GM12891 (cell line): ENCODE measurements around the gene XCR1. TPM values are rescaled to one million over a fixed set of nuclear protein-coding genes. Genes with fewer than 3 reads are reported as not detected.
A peak's percentile ranks its signal among the peaks of the same experiment; 100 is the strongest.

ENCODE experiments used
- DNase-seq: peaks from one replicate; pipeline ENCODE4 v3.0.0; 2011; ENCODE audit warnings: low spot score; ENCODE audit not compliant: insufficient read length
- FAIRE-seq: peaks from 2 replicates; lab custom pipeline; 2011; peaks lifted over from hg19 to GRCh38; lab: Jason Lieb, UNC
- PAX5 ChIP-seq: IDR thresholded peaks from 2 replicates; pipeline ENCODE4 v1.6.1; 2011; ENCODE audit warnings: low read length, moderate library complexity, mild to moderate bottlenecking; ENCODE audit not compliant: insufficient read depth, severe bottlenecking
- POLR2A ChIP-seq: IDR thresholded peaks from 2 replicates; pipeline ENCODE4 v1.6.1; 2011; ENCODE audit warnings: low read depth, low read length, control low read depth
- POLR2AphosphoS5 ChIP-seq: IDR thresholded peaks from 2 replicates; pipeline ENCODE4 v1.6.1; 2011; ENCODE audit warnings: low read depth, low read length, control low read depth
- POU2F2 ChIP-seq: IDR thresholded peaks from 2 replicates; pipeline ENCODE4 v1.6.1; 2011; ENCODE audit warnings: low read depth, mild to moderate bottlenecking, control low read depth, low read length, moderate library complexity
- SPI1 ChIP-seq: IDR thresholded peaks from 2 replicates; pipeline ENCODE4 v1.6.1; 2011; ENCODE audit warnings: low read depth, low read length, control low read depth
- TAF1 ChIP-seq: IDR thresholded peaks from 2 replicates; pipeline ENCODE4 v1.6.1; 2011; ENCODE audit warnings: low read depth, low read length, control low read depth
- polyA plus RNA-seq: library from polyadenylated mRNA; unstranded; fragments of >200 nt; gene quantifications from one replicate; pipeline ENCODE4 v1.2.1, GENCODE V29; 2012; ENCODE audit warnings: low read depth, missing spikeins, inconsistent platforms; ENCODE audit not compliant: missing spikeins

Gene XCR1
- 0.10 TPM for polyA plus RNA-seq

GRCh38 chr3:46027021-46027705 lies at the start of gene XCR1:
XCR1 (minus strand) TSS chr3:46027483; CDS start chr3:46021947, 5,536 bp downstream.
- FAIRE-seq (no peak), DNase-seq (no peak)
- TF ChIP-seq POLR2AphosphoS5 (no peak), POU2F2 (no peak), TAF1 (no peak), PAX5 (no peak), POLR2A (no peak), SPI1 (no peak)

GRCh38 chr3:46076606-46077005 lies 49.3 kb upstream of the XCR1 start:
- FAIRE-seq, result peak; percentile 54

GRCh38 chr3:46075816-46076215 lies 48.5 kb upstream of the XCR1 start:
- FAIRE-seq, result no peak
- no peak for DNase-seq
- no peak for TF ChIP-seq PAX5
- no peak for TF ChIP-seq POLR2A
- TF ChIP-seq POU2F2, result no peak
- no peak for TF ChIP-seq TAF1
- TF ChIP-seq POLR2AphosphoS5, result no peak
- no peak for TF ChIP-seq SPI1

More at GRCh38 chr3:46076606-46077005, 49.3 kb upstream of the XCR1 start:
- TF ChIP-seq SPI1 (no peak), POLR2A (no peak), POLR2AphosphoS5 (no peak), TAF1 (no peak), PAX5 (no peak), POU2F2 (no peak)
- no peak for DNase-seq

GRCh38 chr3:46071222-46071858 lies 44.1 kb upstream of the XCR1 start:
- FAIRE-seq (no peak), DNase-seq (no peak)
- TF ChIP-seq SPI1, result no peak
- TF ChIP-seq TAF1, result no peak
- TF ChIP-seq POU2F2, result no peak

GRCh38 chr3:46070595-46071093 lies 43.4 kb upstream of the XCR1 start:
- no peak for TF ChIP-seq PAX5
- FAIRE-seq (no peak), DNase-seq (no peak)

GRCh38 chr3:46068501-46068900 lies 41.2 kb upstream of the XCR1 start:
- no peak for FAIRE-seq
- DNase-seq, result no peak
- TF ChIP-seq POLR2A (no peak), POU2F2 (no peak), SPI1 (no peak)

GRCh38 chr3:46067401-46067800 lies 40.1 kb upstream of the XCR1 start:
- DNase-seq (no peak), FAIRE-seq (peak; percentile 62)
- no peak for TF ChIP-seq POLR2A
- no peak for TF ChIP-seq SPI1
- TF ChIP-seq POLR2AphosphoS5, result no peak
- no peak for TF ChIP-seq POU2F2

- DNase-seq (no peak), FAIRE-seq (no peak)
- TF ChIP-seq SPI1 (no peak), PAX5 (no peak), TAF1 (no peak), POLR2A (no peak), POU2F2 (no peak), POLR2AphosphoS5 (no peak)
Observed at GRCh38 chr3:46065750-46066256, 38.5 kb upstream of the XCR1 start.

- no peak for DNase-seq
- TF ChIP-seq POU2F2 (peak; percentile 47; the same call in 1 of the 2 replicates), TAF1 (no peak)
- FAIRE-seq, result peak; percentile 95
Observed at GRCh38 chr3:46065294-46065705, 38.0 kb upstream of the XCR1 start.

GRCh38 chr3:46062679-46063078 lies 35.4 kb upstream of the XCR1 start:
- TF ChIP-seq TAF1 (no peak), PAX5 (no peak), POLR2A (no peak), SPI1 (no peak), POLR2AphosphoS5 (no peak), POU2F2 (no peak)
- DNase-seq (no peak), FAIRE-seq (peak; percentile 50)
